VCaP (cell line): ENCODE data around the gene ENTPD7.
"Not testable (repeated sequence)": the region's sequence is repeated elsewhere in the genome, so short reads cannot be mapped to it uniquely, and the experiment has no call there.

Source experiments
- H3K27ac ChIP-seq: fragments of 450-650 bp; 2 replicates; pipeline ENCODE4 v1.5.1; 2017
- CTCF ChIP-seq: fragments of 450-650 bp; conservative IDR thresholded peaks from 2 replicates; pipeline ENCODE4 v1.5.1; 2017; ENCODE audit warnings: mild to moderate bottlenecking, moderate library complexity

Gene ENTPD7

GRCh38 chr10:99740933-99741559, 81.7 kb downstream of the ENTPD7 start:
- no peak for TF ChIP-seq CTCF
- H3K27ac ChIP-seq = no peak overlapping the region

GRCh38 chr10:99742254-99742653, 82.9 kb downstream of the ENTPD7 start:
- no peak overlapping the region for H3K27ac ChIP-seq
- TF ChIP-seq CTCF = no peak

- TF ChIP-seq CTCF = no peak
- H3K27ac ChIP-seq = no peak overlapping the region
These were observed 83.4 kb downstream of the ENTPD7 start for GRCh38 chr10:99742701-99743100.

GRCh38 chr10:99743841-99744240, 84.5 kb downstream of the ENTPD7 start:
- no peak for TF ChIP-seq CTCF
- H3K27ac ChIP-seq = no peak overlapping the region

GRCh38 chr10:99746166-99746565, 86.9 kb downstream of the ENTPD7 start:
- not testable (repeated sequence) for H3K27ac ChIP-seq

GRCh38 chr10:99748823-99749451, 89.6 kb downstream of the ENTPD7 start:
- no peak overlapping the region for H3K27ac ChIP-seq
- no peak for TF ChIP-seq CTCF

- TF ChIP-seq CTCF = no peak
These were observed 91.3 kb downstream of the ENTPD7 start for GRCh38 chr10:99750641-99751040.

GRCh38 chr10:99754670-99755069, 95.4 kb downstream of the ENTPD7 start:
- no peak overlapping the region for H3K27ac ChIP-seq
- TF ChIP-seq CTCF = no peak

More at GRCh38 chr10:99750641-99751040, 91.3 kb downstream of the ENTPD7 start:
- no peak overlapping the region for H3K27ac ChIP-seq
